Glutamatergic neuron (in vitro differentiated cells): ENCODE data around the gene MICU1. TPM values are rescaled to one million over a fixed set of nuclear protein-coding genes. Genes with fewer than 3 reads are reported as not detected.

ENCODE experiments used
- DNase-seq: peaks from one replicate; pipeline ENCODE4 v3.0.0; 2022
- H3K27ac Mint-ChIP-seq: one replicate; pipeline ENCODE4 v1.8.0; 2020; ENCODE audit warnings: mild to moderate bottlenecking, mixed read lengths, inconsistent platforms; ENCODE audit not compliant: unreplicated experiment
- H3K27me3 Mint-ChIP-seq: one replicate; pipeline ENCODE4 v1.8.0; 2020; ENCODE audit warnings: mild to moderate bottlenecking, moderate library complexity, mixed read lengths, inconsistent platforms; ENCODE audit not compliant: unreplicated experiment
- H3K36me3 Mint-ChIP-seq: one replicate; pipeline ENCODE4 v1.8.0; 2020; ENCODE audit warnings: mild to moderate bottlenecking, mixed read lengths, inconsistent platforms; ENCODE audit not compliant: unreplicated experiment
- H3K4me1 Mint-ChIP-seq: one replicate; pipeline ENCODE4 v1.8.0; 2020; ENCODE audit warnings: mild to moderate bottlenecking, low read depth, mixed read lengths, inconsistent platforms; ENCODE audit not compliant: unreplicated experiment
- H3K4me3 Mint-ChIP-seq: one replicate; pipeline ENCODE4 v1.8.0; 2020; ENCODE audit warnings: mild to moderate bottlenecking, mixed read lengths, inconsistent platforms; ENCODE audit not compliant: unreplicated experiment
- H3K9me3 Mint-ChIP-seq: one replicate; pipeline ENCODE4 v1.8.0; 2020; ENCODE audit warnings: mild to moderate bottlenecking, moderate library complexity, mixed read lengths, inconsistent platforms; ENCODE audit not compliant: unreplicated experiment
- CTCF ChIP-seq: fragments of 200-600 bp; sonication (generic); IDR thresholded peaks from one replicate; pipeline ENCODE4 v1.5.0; 2021; ENCODE audit not compliant: partially characterized antibody, unreplicated experiment
- total RNA-seq: library from RNA; stranded (reverse); fragmentation: NEBNext Ultra II Directional; extraction: Animal tissue kit (Norgen Biotek cat#: 25700); gene quantifications from one replicate; pipeline ENCODE4 v1.2.1, GENCODE V29; 2021; ENCODE audit not compliant: unreplicated experiment

The MICU1 gene
- total RNA-seq, 1 donor from 2014 or later, result 33.5 TPM

- Mint-ChIP-seq H3K27ac (no peak overlapping the region), H3K27me3 (no peaks in the 10 kb centered on the region), H3K4me1 (no peaks in the 10 kb centered on the region), H3K9me3 (no peaks in the 10 kb centered on the region), H3K4me3 (no peak overlapping the region), H3K36me3 (no peaks in the 10 kb centered on the region)
- no peak for TF ChIP-seq CTCF
- DNase-seq, result no peak
Observed at GRCh38 chr10:72466018-72466417, 159.9 kb downstream of the MICU1 start.

- no peaks in the 10 kb centered on the region for H3K4me1 Mint-ChIP-seq
- DNase-seq, result no peak
- no peak overlapping the region for H3K4me3 Mint-ChIP-seq
- H3K27me3 Mint-ChIP-seq, result peaks cover 2% of the 10 kb centered on the region
- H3K27ac Mint-ChIP-seq, result no peak overlapping the region
- TF ChIP-seq CTCF, result no peak
- H3K9me3 Mint-ChIP-seq, result no peaks in the 10 kb centered on the region
- H3K36me3 Mint-ChIP-seq, result no peaks in the 10 kb centered on the region
Observed at GRCh38 chr10:72464438-72464837, 161.4 kb downstream of the MICU1 start.

GRCh38 chr10:72462261-72462660 lies 163.6 kb downstream of the MICU1 start:
- DNase-seq, result no peak
- Mint-ChIP-seq H3K36me3 (no peaks in the 10 kb centered on the region), H3K27ac (no peak overlapping the region), H3K27me3 (peaks cover 2% of the 10 kb centered on the region), H3K4me3 (no peak overlapping the region), H3K4me1 (no peaks in the 10 kb centered on the region), H3K9me3 (no peaks in the 10 kb centered on the region)
- no peak for TF ChIP-seq CTCF

GRCh38 chr10:72461085-72461484 lies 164.8 kb downstream of the MICU1 start:
- no peak for DNase-seq
- no peaks in the 10 kb centered on the region for H3K9me3 Mint-ChIP-seq
- no peaks in the 10 kb centered on the region for H3K36me3 Mint-ChIP-seq
- no peak overlapping the region for H3K27ac Mint-ChIP-seq
- no peak for TF ChIP-seq CTCF
- no peaks in the 10 kb centered on the region for H3K4me1 Mint-ChIP-seq
- peaks cover 2% of the 10 kb centered on the region for H3K27me3 Mint-ChIP-seq
- H3K4me3 Mint-ChIP-seq, result no peak overlapping the region

- no peak for TF ChIP-seq CTCF
- no peaks in the 10 kb centered on the region for H3K9me3 Mint-ChIP-seq
- H3K4me3 Mint-ChIP-seq, result no peak overlapping the region
- H3K4me1 Mint-ChIP-seq, result no peaks in the 10 kb centered on the region
- peaks cover 2% of the 10 kb centered on the region for H3K27me3 Mint-ChIP-seq
- H3K27ac Mint-ChIP-seq, result no peak overlapping the region
- DNase-seq, result no peak
- no peaks in the 10 kb centered on the region for H3K36me3 Mint-ChIP-seq
Observed at GRCh38 chr10:72460284-72460876, 165.5 kb downstream of the MICU1 start.
